ENCODE measurements around the gene MORC1. TPM values are rescaled to one million over a fixed set of nuclear protein-coding genes. Genes with fewer than 3 reads are reported as not detected.

MORC1 gene
- total and polyA plus RNA-seq, 4 donors = 0.02 to 0.33 (median 0.13) TPM

DNA sequence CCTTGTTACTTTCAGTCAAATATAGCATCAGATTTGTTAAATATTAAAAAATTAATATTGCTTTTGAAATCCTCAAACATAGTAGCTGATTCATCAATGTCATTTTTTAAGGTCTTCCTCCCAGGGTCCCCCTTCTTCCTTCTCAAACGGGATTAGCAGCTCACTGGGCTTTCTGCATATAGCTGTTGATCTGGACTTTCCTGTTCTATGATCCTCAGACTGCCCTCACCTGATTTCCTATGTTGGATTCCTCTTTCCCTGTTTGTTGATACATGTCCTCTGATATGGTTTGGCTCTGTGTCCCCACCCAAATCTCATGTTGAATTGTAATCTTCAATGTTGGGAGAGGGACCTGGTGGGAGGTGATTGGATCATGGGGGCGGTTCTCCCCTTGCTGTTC lies 170.1 kb downstream of the MORC1 start:
- Histone ChIP-seq H3K36me3 (ENCODE audit: control insufficient read depth in 4 of 4, insufficient read depth in 3 of 4, low read depth in 1 of 4, low read length in 3 of 4) (no peaks in the 10 kb centered on the region), H3K9me3 (ENCODE audit: control insufficient read depth in 4 of 4, low read length in 3 of 4) (no peaks in the 10 kb centered on the region), H3K27ac (ENCODE audit: low read depth in 1 of 2, low read length in 2 of 2) (no peak overlapping the region), H3K9ac (ENCODE audit: low read depth in 1 of 2, low read length in 2 of 2) (no peak overlapping the region), H3K27me3 (ENCODE audit: control insufficient read depth in 4 of 4, insufficient read depth in 4 of 4, low read length in 3 of 4) (peaks cover 0 to 3% (median 0%) of the 10 kb centered on the region in 4 donors), H3K4me1 (ENCODE audit: control insufficient read depth in 4 of 4, insufficient read depth in 4 of 4, low read length in 3 of 4) (no peaks in the 10 kb centered on the region), H3K4me3 (ENCODE audit: low read depth in 1 of 3, low read length in 3 of 3) (no peak overlapping the region)
- DNase-seq (ENCODE audit: low spot score) = no peak
- TF ChIP-seq SP1 (IDR thresholded peaks at IDR 0.05) (no peak), FOXA1 (IDR thresholded peaks at IDR 0.05) (no peak), RAD21 (IDR thresholded peaks at IDR 0.05) (no peak), EGR1 (IDR thresholded peaks at IDR 0.05; ENCODE audit: low read depth in 2 of 2) (no peak)
- 66% methylated on average over 2 of the region's 2 CpGs for WGBS

DNA sequence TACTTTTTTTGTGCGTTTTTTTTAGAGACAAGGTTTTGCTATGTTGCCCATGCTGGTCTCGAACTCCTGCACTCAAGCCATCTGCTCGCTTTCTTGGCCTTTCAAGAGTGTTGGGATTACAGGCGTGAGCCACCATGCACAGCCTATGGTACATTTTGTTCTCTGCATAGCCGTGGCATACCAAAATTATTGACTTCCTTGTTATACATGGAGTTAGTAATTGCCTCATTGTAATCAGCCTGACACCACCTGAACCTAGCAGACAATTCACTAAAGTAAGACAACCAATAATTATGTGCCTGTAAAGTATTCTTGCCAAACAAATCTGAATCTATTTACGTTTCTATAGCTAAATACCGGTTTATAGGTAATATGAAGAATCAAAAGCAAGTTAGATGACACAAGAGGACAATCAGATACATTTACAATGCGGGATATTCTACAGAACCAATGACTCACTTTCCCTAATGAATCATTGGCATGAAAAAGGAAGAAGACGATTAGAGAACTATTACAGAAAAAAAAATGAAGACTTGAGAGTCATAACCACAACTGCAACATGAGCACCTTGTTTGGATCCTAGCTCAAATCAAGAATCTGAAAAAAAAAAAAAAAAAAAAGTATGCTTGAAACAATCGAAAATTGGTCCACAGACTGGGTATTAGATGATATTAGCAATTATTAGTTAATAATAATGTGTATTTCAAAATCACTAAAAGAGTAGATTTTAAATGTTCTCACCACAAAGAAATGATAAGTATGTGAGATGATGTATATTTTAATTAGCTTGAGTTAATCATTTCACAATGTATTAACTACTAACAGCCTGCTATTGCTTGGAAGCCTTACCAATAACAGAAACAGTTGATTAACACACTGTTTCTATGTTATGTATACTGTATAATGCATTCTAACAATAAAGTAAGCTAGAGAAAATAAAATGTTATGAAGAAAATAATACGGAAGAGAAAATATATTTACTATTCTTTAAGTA lies 171.3 kb downstream of the MORC1 start:
- H3K9me3 ChIP-seq (ENCODE audit: control insufficient read depth in 4 of 4, low read length in 3 of 4) = no peaks in the 10 kb centered on the region
- H3K27me3 ChIP-seq (ENCODE audit: control insufficient read depth in 4 of 4, insufficient read depth in 4 of 4, low read length in 3 of 4) = peaks cover 0 to 3% (median 0%) of the 10 kb centered on the region in 4 donors
- no peaks in the 10 kb centered on the region for H3K4me1 ChIP-seq (ENCODE audit: control insufficient read depth in 4 of 4, insufficient read depth in 4 of 4, low read length in 3 of 4)
- no peak overlapping the region for H3K9ac ChIP-seq (ENCODE audit: low read depth in 1 of 2, low read length in 2 of 2)
- no peak overlapping the region for H3K4me3 ChIP-seq (ENCODE audit: low read depth in 1 of 3, low read length in 3 of 3)
- DNase-seq (ENCODE audit: low spot score) = no peak
- no peak overlapping the region for H3K27ac ChIP-seq (ENCODE audit: low read depth in 1 of 2, low read length in 2 of 2)
- WGBS = 83% methylated on average over 11 of the region's 11 CpGs
- H3K36me3 ChIP-seq (ENCODE audit: control insufficient read depth in 4 of 4, insufficient read depth in 3 of 4, low read depth in 1 of 4, low read length in 3 of 4) = no peaks in the 10 kb centered on the region
- TF ChIP-seq EGR1 (IDR thresholded peaks at IDR 0.05; ENCODE audit: low read depth in 2 of 2) (no peak), FOXA1 (IDR thresholded peaks at IDR 0.05) (no peak), HNF4A (conservative IDR thresholded peaks at IDR 0.05) (no peak), JUND (IDR thresholded peaks at IDR 0.05) (no peak), FOXA2 (IDR thresholded peaks at IDR 0.05) (no peak), GABPA (IDR thresholded peaks at IDR 0.05 in 1 of 2, conservative IDR thresholded peaks at IDR 0.05 in 1 of 2) (no peak)
- TF ChIP-seq, protein P1, sequence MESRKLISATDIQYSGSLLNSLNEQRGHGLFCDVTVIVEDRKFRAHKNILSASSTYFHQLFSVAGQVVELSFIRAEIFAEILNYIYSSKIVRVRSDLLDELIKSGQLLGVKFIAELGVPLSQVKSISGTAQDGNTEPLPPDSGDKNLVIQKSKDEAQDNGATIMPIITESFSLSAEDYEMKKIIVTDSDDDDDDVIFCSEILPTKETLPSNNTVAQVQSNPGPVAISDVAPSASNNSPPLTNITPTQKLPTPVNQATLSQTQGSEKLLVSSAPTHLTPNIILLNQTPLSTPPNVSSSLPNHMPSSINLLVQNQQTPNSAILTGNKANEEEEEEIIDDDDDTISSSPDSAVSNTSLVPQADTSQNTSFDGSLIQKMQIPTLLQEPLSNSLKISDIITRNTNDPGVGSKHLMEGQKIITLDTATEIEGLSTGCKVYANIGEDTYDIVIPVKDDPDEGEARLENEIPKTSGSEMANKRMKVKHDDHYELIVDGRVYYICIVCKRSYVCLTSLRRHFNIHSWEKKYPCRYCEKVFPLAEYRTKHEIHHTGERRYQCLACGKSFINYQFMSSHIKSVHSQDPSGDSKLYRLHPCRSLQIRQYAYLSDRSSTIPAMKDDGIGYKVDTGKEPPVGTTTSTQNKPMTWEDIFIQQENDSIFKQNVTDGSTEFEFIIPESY (IDR thresholded peaks at IDR 0.05) = no peak
- TF ChIP-seq, protein P2, sequence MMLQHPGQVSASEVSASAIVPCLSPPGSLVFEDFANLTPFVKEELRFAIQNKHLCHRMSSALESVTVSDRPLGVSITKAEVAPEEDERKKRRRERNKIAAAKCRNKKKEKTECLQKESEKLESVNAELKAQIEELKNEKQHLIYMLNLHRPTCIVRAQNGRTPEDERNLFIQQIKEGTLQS (IDR thresholded peaks at IDR 0.05) = no peak

DNA sequence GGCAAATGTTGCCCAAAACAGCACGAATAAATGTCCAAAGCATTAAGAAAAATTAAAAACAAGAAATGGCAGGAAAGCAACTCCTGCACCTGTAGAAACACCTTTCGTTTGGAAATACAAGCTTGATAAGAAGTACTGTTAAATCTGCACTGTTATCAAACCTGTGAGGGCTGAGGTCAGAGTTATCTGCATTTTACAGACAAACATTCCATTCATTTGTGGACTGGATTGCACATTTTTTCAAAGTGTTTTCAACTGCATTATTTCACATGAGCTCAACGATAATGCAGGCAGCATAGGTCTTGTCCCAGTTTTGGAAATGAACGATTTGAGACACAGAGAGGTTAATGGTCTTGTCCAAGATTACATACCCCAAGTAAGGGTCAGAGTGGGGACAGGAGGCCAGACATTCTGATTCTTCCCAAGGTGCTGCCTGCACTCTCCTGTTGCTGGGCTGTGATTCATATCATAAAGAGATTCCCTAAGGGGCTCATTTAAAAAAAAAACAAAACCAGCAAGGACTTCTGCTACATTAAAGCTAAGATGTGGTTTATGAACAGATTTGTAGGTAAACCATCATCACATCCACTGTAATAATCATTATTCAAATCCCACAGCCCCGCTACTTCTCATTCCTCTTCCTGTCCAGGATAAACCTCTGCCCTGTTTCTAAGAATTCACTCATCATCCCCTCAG lies 177.2 kb downstream of the MORC1 start:
- DNase-seq (ENCODE audit: low spot score) = no peak
- no peaks in the 10 kb centered on the region for H3K9me3 ChIP-seq (ENCODE audit: control insufficient read depth in 4 of 4, low read length in 3 of 4)

More for the DNA sequence above, 177.2 kb downstream of the MORC1 start:
- H3K4me1 ChIP-seq (ENCODE audit: control insufficient read depth in 4 of 4, insufficient read depth in 4 of 4, low read length in 3 of 4) = no peaks in the 10 kb centered on the region
- H3K4me3 ChIP-seq (ENCODE audit: low read depth in 1 of 3, low read length in 3 of 3) = no peak overlapping the region
- H3K36me3 ChIP-seq (ENCODE audit: control insufficient read depth in 4 of 4, insufficient read depth in 3 of 4, low read depth in 1 of 4, low read length in 3 of 4) = no peaks in the 10 kb centered on the region
- no peaks in the 10 kb centered on the region for H3K27me3 ChIP-seq (ENCODE audit: control insufficient read depth in 4 of 4, insufficient read depth in 4 of 4, low read length in 3 of 4)
- TF ChIP-seq FOXA2 (IDR thresholded peaks at IDR 0.05) (no peak), RAD21 (IDR thresholded peaks at IDR 0.05) (no peak), FOXA1 (IDR thresholded peaks at IDR 0.05) (no peak), TAF1 (conservative IDR thresholded peaks at IDR 0.05) (no peak), NR2F2 (IDR thresholded peaks at IDR 0.05) (no peak), SP1 (IDR thresholded peaks at IDR 0.05) (no peak)
- TF ChIP-seq, protein P3, sequence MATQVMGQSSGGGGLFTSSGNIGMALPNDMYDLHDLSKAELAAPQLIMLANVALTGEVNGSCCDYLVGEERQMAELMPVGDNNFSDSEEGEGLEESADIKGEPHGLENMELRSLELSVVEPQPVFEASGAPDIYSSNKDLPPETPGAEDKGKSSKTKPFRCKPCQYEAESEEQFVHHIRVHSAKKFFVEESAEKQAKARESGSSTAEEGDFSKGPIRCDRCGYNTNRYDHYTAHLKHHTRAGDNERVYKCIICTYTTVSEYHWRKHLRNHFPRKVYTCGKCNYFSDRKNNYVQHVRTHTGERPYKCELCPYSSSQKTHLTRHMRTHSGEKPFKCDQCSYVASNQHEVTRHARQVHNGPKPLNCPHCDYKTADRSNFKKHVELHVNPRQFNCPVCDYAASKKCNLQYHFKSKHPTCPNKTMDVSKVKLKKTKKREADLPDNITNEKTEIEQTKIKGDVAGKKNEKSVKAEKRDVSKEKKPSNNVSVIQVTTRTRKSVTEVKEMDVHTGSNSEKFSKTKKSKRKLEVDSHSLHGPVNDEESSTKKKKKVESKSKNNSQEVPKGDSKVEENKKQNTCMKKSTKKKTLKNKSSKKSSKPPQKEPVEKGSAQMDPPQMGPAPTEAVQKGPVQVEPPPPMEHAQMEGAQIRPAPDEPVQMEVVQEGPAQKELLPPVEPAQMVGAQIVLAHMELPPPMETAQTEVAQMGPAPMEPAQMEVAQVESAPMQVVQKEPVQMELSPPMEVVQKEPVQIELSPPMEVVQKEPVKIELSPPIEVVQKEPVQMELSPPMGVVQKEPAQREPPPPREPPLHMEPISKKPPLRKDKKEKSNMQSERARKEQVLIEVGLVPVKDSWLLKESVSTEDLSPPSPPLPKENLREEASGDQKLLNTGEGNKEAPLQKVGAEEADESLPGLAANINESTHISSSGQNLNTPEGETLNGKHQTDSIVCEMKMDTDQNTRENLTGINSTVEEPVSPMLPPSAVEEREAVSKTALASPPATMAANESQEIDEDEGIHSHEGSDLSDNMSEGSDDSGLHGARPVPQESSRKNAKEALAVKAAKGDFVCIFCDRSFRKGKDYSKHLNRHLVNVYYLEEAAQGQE (IDR thresholded peaks at IDR 0.05) = no peak
- TF ChIP-seq, protein P4, sequence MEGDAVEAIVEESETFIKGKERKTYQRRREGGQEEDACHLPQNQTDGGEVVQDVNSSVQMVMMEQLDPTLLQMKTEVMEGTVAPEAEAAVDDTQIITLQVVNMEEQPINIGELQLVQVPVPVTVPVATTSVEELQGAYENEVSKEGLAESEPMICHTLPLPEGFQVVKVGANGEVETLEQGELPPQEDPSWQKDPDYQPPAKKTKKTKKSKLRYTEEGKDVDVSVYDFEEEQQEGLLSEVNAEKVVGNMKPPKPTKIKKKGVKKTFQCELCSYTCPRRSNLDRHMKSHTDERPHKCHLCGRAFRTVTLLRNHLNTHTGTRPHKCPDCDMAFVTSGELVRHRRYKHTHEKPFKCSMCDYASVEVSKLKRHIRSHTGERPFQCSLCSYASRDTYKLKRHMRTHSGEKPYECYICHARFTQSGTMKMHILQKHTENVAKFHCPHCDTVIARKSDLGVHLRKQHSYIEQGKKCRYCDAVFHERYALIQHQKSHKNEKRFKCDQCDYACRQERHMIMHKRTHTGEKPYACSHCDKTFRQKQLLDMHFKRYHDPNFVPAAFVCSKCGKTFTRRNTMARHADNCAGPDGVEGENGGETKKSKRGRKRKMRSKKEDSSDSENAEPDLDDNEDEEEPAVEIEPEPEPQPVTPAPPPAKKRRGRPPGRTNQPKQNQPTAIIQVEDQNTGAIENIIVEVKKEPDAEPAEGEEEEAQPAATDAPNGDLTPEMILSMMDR (IDR thresholded peaks at IDR 0.05; ENCODE audit: low read depth, low read length, missing input control) = no peak
- 45% methylated on average over 5 of the region's 5 CpGs for WGBS
- H3K9ac ChIP-seq (ENCODE audit: low read depth in 1 of 2, low read length in 2 of 2) = no peak overlapping the region
- no peak overlapping the region for H3K27ac ChIP-seq (ENCODE audit: low read depth in 1 of 2, low read length in 2 of 2)

Measured in liver (tissue), 9 donors.